Measurements from ENCODE around the gene GANAB. TPM values are rescaled to one million over a fixed set of nuclear protein-coding genes. Genes with fewer than 3 reads are reported as not detected.
A peak's percentile ranks its signal among the peaks of the same experiment; 100 is the strongest.
"Not testable (repeated sequence)": the region's sequence is repeated elsewhere in the genome, so short reads cannot be mapped to it uniquely, and the experiment has no call there.

GANAB gene
- polyA plus RNA-seq (2013, experiment 1 of 2), result 432 TPM
- polyA plus RNA-seq (2013, experiment 2 of 2), result 365 TPM

- 0% methylated on average over 64 to 66 of the region's 73 CpGs for WGBS, 2 experiments (ENCODE audit: insufficient coverage in 2 of 2)
- peak within 1 kb of the TSS; percentile 96 for H3K4me3 ChIP-seq (ENCODE audit: extremely low read depth, insufficient read depth, low read length, poor library complexity, severe bottlenecking)
- peaks cover 8% of the 10 kb centered on the region for H3K4me1 ChIP-seq (ENCODE audit: control insufficient read depth, insufficient read depth, low read length, poor library complexity, severe bottlenecking)
- H3K27ac ChIP-seq (ENCODE audit: low read depth, low read length, severe bottlenecking), result peak within 1 kb of the TSS; percentile 98
- no peaks in the 10 kb centered on the region for H3K9me3 ChIP-seq (ENCODE audit: control insufficient read depth, low read length)
- H3K36me3 ChIP-seq (ENCODE audit: control insufficient read depth, insufficient read depth, low read length), result peaks cover 58% of the 10 kb centered on the region
Measured at GRCh38 chr11:62645946-62646824, at the start of gene GANAB. GANAB (minus strand) TSS chr11:62646613; CDS start chr11:62646599, 14 bp downstream.

DNA sequence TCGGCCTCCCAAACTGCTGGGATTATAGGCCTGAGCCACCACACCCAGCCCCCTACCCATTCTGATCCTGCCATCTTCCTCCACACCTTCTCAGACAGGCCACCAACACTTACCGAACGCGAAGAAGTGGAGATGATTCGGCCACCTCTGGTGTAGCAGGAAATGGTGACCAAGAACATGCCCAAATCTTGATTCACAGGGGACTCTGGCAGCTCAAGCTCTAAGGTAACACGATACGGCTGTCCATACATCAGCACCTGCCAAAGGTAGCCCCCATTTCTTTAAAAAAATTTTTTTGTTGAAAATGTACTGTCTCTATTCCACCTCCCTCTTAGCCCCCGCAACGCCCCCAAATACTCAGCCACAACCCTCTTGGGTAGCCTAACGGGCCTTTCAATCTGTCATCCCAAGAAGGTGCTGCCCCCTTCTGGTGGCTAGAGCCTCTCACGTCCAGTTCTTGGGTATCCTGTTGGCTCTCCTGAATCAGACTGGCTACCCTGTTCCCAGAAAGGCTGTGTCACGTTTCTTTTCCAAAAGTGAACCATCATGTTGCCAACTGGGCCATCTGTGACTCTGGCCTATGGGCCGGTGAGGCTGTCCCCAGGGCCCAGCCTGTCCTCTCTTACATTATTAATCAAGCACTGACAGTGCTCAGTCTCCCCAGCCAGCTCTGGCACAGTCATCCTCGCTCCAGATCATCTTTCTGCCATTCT, 48.2 kb upstream of the GANAB start:
- H3K36me3 ChIP-seq (ENCODE audit: control insufficient read depth, insufficient read depth, low read length), result peaks cover 54% of the 10 kb centered on the region
- H3K4me1 ChIP-seq (ENCODE audit: control insufficient read depth, insufficient read depth, low read length, poor library complexity, severe bottlenecking), result peaks cover 7% of the 10 kb centered on the region
- H3K4me3 ChIP-seq (ENCODE audit: extremely low read depth, insufficient read depth, low read length, poor library complexity, severe bottlenecking), result no peak overlapping the region
- no peak overlapping the region for H3K27ac ChIP-seq (ENCODE audit: low read depth, low read length, severe bottlenecking)
- WGBS, 2 experiments (ENCODE audit: insufficient coverage in 2 of 2), result 72 to 80% methylated on average over 12 to 13 of the region's 14 CpGs
- H3K9me3 ChIP-seq (ENCODE audit: control insufficient read depth, low read length), result no peaks in the 10 kb centered on the region

GRCh38 chr11:62693624-62694023, 47.2 kb upstream of the GANAB start:
- not testable (repeated sequence) for H3K27ac ChIP-seq (ENCODE audit: low read depth, low read length, severe bottlenecking); H3K4me3 ChIP-seq (ENCODE audit: extremely low read depth, insufficient read depth, low read length, poor library complexity, severe bottlenecking); H3K9me3 ChIP-seq (ENCODE audit: control insufficient read depth, low read length)
- 89 to 100% methylated on average over 1 of the region's 4 CpGs for WGBS, 2 experiments (ENCODE audit: insufficient coverage in 2 of 2)
- Histone ChIP-seq H3K36me3 (ENCODE audit: control insufficient read depth, insufficient read depth, low read length) (peaks cover 49% of the 10 kb centered on the region), H3K4me1 (ENCODE audit: control insufficient read depth, insufficient read depth, low read length, poor library complexity, severe bottlenecking) (peaks cover 12% of the 10 kb centered on the region)

DNA sequence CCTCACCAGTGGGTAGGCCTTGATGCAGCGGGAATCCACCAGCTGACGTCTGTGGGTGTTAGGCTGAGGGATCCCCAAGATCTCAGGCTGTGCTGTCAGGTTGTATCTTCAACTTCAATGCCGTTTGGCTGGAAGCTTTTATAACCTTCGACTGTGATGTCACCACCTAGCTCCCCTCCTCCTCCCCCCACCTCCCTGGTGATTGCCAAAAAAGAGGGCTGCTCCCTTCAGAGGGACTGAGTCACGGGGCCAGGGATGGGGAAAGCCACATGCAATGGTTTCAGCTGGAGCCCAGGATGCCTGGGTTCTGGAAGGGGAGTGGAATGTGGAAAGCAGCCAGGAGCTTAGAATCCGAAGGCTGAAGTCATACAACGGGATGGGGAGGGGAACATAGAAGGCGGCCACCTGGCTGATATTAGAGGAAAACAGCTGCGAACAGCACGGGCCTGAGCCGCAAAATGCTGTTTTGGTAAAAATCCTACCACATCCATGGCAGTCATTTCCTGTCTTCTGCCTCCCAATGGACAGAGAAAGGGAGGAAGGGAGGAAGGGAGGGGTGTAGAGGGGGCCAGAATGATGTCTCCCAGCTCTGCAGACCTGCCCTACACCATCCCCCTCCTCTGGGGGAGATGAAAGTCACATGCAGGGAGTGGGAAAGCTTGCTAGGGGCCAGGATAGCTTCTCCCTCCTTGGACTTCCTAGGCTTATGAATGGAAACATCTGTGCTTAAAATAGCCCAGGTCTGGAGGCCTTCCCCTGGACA, 43.2 kb upstream of the GANAB start, which contains the start of gene LRRN4CL:
TSS of gene LRRN4CL (minus strand) at position 110 of the 763 bp plus-strand sequence. CDS start 1,022 bp downstream, outside the sequence.
- H3K27ac ChIP-seq (ENCODE audit: low read depth, low read length, severe bottlenecking), result peak within 1 kb of the TSS; percentile 59
- peaks cover 45% of the 10 kb centered on the region for H3K36me3 ChIP-seq (ENCODE audit: control insufficient read depth, insufficient read depth, low read length)
- peaks cover 12% of the 10 kb centered on the region for H3K4me1 ChIP-seq (ENCODE audit: control insufficient read depth, insufficient read depth, low read length, poor library complexity, severe bottlenecking)
- no peak within 1 kb of the TSS for H3K4me3 ChIP-seq (ENCODE audit: extremely low read depth, insufficient read depth, low read length, poor library complexity, severe bottlenecking)
- no peaks in the 10 kb centered on the region for H3K9me3 ChIP-seq (ENCODE audit: control insufficient read depth, low read length)
- 79 to 95% methylated on average over 6 to 8 of the region's 11 CpGs for WGBS, 2 experiments (ENCODE audit: insufficient coverage in 2 of 2)

DNA sequence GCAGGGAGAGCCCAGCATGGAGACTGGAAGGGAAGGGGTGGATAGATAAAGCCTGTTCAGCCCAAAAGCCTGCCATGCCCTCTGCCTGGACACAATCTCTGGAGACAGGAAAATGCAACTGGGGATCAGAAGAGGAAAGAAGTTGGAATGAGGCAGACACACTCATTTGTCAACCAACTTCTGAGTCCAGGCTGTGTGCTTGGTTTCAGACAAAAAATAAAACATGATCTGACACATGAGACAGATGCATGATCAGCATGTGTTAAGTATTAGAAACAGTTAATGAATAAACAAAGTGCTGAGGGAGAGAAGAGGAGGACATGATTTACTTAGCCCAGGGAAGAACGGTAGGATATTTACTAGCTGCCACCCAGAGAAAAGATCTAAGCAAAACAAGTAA, 42.1 kb upstream of the GANAB start:
- Histone ChIP-seq H3K4me1 (ENCODE audit: control insufficient read depth, insufficient read depth, low read length, poor library complexity, severe bottlenecking) (peaks cover 12% of the 10 kb centered on the region), H3K9me3 (ENCODE audit: control insufficient read depth, low read length) (no peaks in the 10 kb centered on the region), H3K27ac (ENCODE audit: low read depth, low read length, severe bottlenecking) (no peak overlapping the region), H3K4me3 (ENCODE audit: extremely low read depth, insufficient read depth, low read length, poor library complexity, severe bottlenecking) (no peak overlapping the region), H3K36me3 (ENCODE audit: control insufficient read depth, insufficient read depth, low read length) (peaks cover 36% of the 10 kb centered on the region)
- WGBS, 2 experiments (ENCODE audit: insufficient coverage in 2 of 2), result 100% methylated on average over 1 of the region's 1 CpG; no CpG with 5 or more reads in 1 of the 2 experiments

GRCh38 chr11:62687508-62688396, 41.3 kb upstream of the GANAB start:
- H3K4me1 ChIP-seq (ENCODE audit: control insufficient read depth, insufficient read depth, low read length, poor library complexity, severe bottlenecking), result peaks cover 12% of the 10 kb centered on the region
- no peaks in the 10 kb centered on the region for H3K9me3 ChIP-seq (ENCODE audit: control insufficient read depth, low read length)
- 94 to 95% methylated on average over 64 to 74 of the region's 74 CpGs for WGBS, 2 experiments (ENCODE audit: insufficient coverage in 2 of 2)
- peaks cover 29% of the 10 kb centered on the region for H3K36me3 ChIP-seq (ENCODE audit: control insufficient read depth, insufficient read depth, low read length)
- H3K27ac ChIP-seq (ENCODE audit: low read depth, low read length, severe bottlenecking), result no peak overlapping the region
- H3K4me3 ChIP-seq (ENCODE audit: extremely low read depth, insufficient read depth, low read length, poor library complexity, severe bottlenecking), result no peak overlapping the region

DNA sequence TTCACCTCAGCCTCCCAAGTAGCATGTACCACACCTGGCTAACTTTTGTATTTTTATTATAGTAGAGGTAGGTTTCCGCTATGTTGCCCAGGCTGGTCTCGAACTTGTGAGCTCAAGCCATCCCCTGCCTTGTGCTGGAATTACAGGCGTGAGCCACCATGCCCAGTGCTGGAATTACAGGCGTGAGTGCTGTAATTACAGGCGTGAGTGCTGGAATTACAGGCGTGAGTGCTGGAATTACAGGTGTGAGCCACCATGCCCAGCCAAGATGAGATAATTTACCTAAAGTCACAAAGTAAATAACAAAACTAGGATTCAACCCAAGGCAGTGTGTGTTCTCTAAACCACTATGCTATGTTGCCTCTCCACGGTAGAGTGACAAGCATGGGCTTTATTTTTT, 36.1 kb upstream of the GANAB start:
- Histone ChIP-seq H3K9me3 (ENCODE audit: control insufficient read depth, low read length) (no peaks in the 10 kb centered on the region), H3K4me1 (ENCODE audit: control insufficient read depth, insufficient read depth, low read length, poor library complexity, severe bottlenecking) (peaks cover 8% of the 10 kb centered on the region), H3K4me3 (ENCODE audit: extremely low read depth, insufficient read depth, low read length, poor library complexity, severe bottlenecking) (no peak overlapping the region), H3K36me3 (ENCODE audit: control insufficient read depth, insufficient read depth, low read length) (peaks cover 5% of the 10 kb centered on the region), H3K27ac (ENCODE audit: low read depth, low read length, severe bottlenecking) (no peak overlapping the region)
- WGBS, 2 experiments (ENCODE audit: insufficient coverage in 2 of 2), result 88 to 99% methylated on average over 5 of the region's 7 CpGs

DNA sequence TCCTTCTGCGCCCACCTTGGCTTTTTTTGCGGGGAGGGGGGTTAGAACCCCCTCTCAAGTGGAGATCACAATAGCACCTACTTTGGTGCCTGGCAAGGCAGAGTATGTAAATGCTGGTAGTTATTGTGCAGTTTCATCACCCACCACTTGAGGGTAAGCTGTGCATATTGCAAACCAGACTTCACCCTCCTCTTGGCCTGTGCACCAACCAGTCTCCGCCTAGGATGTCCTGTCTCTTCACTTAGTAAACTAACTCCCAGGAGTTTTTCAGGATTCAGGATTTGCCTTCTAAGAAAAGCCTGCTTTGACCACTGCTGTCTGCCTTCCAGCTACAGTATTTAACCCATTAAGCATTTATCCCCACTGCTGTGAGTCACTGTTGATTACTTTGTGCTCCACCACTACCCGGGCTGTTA, 34.4 kb upstream of the GANAB start:
- H3K4me1 ChIP-seq (ENCODE audit: control insufficient read depth, insufficient read depth, low read length, poor library complexity, severe bottlenecking), result peaks cover 8% of the 10 kb centered on the region
- peaks cover 18% of the 10 kb centered on the region for H3K36me3 ChIP-seq (ENCODE audit: control insufficient read depth, insufficient read depth, low read length)
- no peaks in the 10 kb centered on the region for H3K9me3 ChIP-seq (ENCODE audit: control insufficient read depth, low read length)
- WGBS, 2 experiments (ENCODE audit: insufficient coverage in 2 of 2), result 89 to 94% methylated on average over 3 of the region's 4 CpGs
- peak overlapping the region; percentile 30 for H3K27ac ChIP-seq (ENCODE audit: low read depth, low read length, severe bottlenecking)
- no peak overlapping the region for H3K4me3 ChIP-seq (ENCODE audit: extremely low read depth, insufficient read depth, low read length, poor library complexity, severe bottlenecking)

DNA sequence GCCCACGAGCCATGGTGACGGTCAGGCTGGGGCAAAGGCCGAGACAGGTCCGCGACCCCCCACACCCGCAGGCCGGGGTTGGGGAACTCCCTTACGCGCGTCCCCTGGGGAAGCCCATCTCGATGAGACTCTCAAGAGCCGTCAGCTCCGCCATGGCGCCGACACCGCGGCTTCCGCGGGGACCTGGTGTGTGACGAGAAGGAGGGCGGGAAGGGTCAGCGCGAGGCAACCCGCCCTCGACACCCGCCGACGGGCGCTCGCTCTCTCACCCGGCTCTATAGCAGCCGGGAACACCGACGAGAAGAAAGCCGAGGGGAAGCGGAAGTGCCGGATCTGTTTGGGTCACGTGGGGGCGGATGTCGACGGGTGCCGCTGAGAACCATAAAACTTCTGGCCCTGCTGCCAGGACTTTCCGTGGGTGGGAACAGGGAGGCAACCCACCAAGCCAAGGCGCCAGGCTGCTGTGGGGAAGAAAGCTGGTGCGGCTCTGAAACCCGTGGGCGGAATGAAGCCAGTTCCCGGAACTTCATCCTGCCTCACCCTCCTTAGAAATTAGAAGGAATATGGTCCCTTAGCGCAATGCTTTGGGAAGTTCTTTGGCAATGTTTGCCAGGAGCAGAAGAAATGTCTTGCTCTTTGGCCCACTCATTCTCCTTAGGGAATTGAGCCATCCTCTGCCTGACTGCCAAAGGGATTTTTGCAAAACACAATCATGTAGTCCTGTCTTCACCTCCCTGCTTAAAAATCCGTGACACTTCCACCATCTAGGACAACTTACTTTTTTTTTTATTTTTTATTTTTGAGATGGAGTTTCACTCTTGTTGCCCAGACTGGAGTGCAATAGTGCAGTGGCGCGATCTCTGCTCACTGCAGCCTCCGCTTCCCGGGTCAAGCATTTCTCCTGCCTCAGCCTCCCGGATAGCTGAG, 32.6 kb upstream of the GANAB start, which contains the start of gene UBXN1:
TSS of gene UBXN1 (minus strand) at position 304 of the 927 bp plus-strand sequence. CDS start at position 154, 150 bp downstream.
- H3K4me3 ChIP-seq (ENCODE audit: extremely low read depth, insufficient read depth, low read length, poor library complexity, severe bottlenecking), result peak within 1 kb of the TSS; percentile 98
- peaks cover 8% of the 10 kb centered on the region for H3K4me1 ChIP-seq (ENCODE audit: control insufficient read depth, insufficient read depth, low read length, poor library complexity, severe bottlenecking)
- peak within 1 kb of the TSS; percentile 80 for H3K27ac ChIP-seq (ENCODE audit: low read depth, low read length, severe bottlenecking)
- 4 to 11% methylated on average over 36 to 46 of the region's 55 CpGs for WGBS, 2 experiments (ENCODE audit: insufficient coverage in 2 of 2)
- H3K9me3 ChIP-seq (ENCODE audit: control insufficient read depth, low read length), result no peaks in the 10 kb centered on the region
- peaks cover 35% of the 10 kb centered on the region for H3K36me3 ChIP-seq (ENCODE audit: control insufficient read depth, insufficient read depth, low read length)
